ENCODE results near the gene SFTA2.
"Not testable (repeated sequence)": the region's sequence is repeated elsewhere in the genome, so short reads cannot be mapped to it uniquely, and the experiment has no call there.

The SFTA2 gene

GRCh38 chr6:30942338-30943060 is 10.5 kb upstream of the SFTA2 start:
- peak; percentile 57 for DNase-seq (ENCODE audit: low read depth)

GRCh38 chr6:30940361-30940986 is 8.5 kb upstream of the SFTA2 start, which contains the start of gene MUCL3:
Gene MUCL3 (plus strand): TSS chr6:30940973. CDS start chr6:30941000, 27 bp downstream.
- no peak for DNase-seq (ENCODE audit: low read depth)

GRCh38 chr6:30939473-30939872 is 7.5 kb upstream of the SFTA2 start:
- DNase-seq (ENCODE audit: low read depth), result no peak

DNA sequence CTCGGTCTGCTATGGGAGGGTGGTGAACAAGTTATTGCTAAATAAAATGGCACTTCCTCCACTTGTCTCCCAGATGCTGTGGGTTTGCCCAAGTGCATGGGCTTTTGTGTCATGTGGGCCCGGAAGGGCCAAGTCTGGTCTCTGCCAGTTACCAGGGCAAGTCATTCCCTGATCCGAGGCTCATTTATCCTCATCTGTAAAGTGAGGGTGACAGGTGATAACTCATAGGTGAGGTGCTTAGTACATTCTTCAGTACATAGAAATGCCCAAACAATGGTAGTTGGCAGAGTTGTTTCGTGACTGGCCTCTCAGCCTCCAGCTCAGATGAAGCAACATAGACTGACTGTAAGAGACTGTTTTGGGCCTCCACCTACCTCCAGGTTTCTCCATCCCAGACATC is 6.8 kb upstream of the SFTA2 start:
- no peak for DNase-seq (ENCODE audit: low read depth)

- no peak for DNase-seq (ENCODE audit: low read depth)
These were observed 5.3 kb upstream of the SFTA2 start for GRCh38 chr6:30937265-30937664.

DNA sequence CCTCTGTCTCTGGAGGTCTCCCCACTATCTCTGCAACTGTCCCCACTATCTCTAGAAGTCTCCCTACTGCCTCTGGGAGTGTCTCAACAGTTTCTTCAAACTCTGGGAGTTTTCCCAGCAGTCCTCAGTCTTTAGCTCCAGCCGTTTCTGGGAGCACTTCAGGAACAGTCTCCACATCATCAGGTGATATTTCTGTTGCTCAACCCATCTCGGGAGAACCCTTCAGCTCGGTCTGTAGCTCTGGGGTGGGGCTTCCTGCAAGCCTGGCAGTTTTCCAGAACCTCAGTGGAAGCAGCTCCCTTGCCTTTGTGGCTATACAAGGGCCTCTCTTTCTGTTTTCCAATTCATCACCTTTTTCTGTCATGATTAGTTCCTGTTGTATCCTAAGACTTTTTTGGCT is 3.0 kb upstream of the SFTA2 start:
- DNase-seq (ENCODE audit: low read depth), result no peak

DNA sequence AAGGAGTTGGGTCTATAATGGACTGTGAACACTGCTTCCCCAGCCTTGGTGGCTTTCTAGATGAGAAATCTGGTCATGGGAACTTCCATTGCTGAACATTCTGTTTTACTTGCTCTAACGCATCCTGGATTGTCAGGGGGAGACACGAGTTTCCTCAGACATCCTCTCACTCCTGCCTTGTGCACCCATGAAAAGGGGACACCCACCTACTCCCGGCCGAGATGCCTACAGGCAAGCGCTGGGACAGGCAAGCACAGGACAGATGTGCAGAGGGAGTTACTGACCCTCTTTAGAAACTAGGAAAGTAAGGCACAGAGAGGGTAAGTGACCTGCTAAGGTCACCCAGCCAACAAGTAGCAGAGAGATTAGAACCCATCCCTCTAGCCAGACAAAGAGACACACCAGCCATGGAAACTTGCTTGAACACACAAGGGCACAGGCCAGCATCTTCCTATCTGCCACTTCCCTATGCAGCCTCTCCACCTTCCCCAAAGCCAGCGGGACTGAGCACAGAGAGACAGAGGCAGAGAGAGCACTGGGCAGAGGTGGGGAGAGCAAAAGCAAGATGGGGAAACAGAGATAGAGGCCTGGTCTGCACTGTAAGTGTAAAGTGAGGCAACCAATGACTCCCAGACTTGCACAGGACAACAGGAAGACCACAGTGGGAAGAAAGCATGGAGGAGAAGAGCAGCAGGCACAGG is 845 bp upstream of the SFTA2 start:
- DNase-seq (ENCODE audit: low read depth), result no peak

- DNase-seq (ENCODE audit: low read depth), result no peak
These were observed 698 bp downstream of the SFTA2 start for GRCh38 chr6:30931272-30931671.

DNA sequence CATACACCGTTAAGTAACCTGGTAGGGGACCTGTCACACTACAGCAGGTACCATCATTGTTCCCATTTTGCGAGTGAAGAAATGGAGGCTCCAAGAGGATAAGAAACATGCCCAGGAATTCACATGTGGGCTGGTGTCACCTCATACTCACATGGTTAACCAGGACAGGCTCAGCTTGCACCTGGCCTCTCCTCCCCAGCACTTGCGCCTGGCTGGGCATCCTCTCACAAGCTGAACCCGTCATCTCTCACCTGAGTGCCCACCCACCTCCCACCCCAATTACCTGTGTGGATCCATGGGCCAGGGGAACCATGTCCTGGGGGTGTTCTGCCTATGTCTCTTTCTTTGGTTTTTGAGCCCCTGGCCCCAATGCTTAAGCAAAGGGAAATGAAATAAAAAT is 1.5 kb downstream of the SFTA2 start:
- no peak for DNase-seq (ENCODE audit: low read depth)

DNA sequence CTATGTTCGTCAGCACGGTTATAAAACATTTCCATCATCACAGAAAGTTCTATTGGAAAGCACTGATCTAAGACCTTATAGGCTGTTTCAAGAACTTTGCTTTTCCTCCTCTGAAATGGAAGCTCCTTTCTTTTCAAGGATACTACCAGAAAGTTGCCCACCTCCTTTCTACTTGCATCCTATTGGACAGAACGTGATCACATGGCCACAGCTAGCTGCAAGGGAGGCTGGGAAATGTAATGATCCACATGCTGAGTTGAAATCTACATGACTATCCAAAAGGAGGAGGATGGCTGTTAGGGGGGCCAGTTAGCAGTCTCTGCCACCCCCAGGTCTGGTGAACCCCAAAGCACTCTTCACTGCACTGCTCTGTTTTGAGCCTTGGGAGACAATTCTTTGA is 3.3 kb downstream of the SFTA2 start:
- no peak for DNase-seq (ENCODE audit: low read depth)

- DNase-seq (ENCODE audit: low read depth), result not testable (repeated sequence)
These were observed 4.9 kb downstream of the SFTA2 start for GRCh38 chr6:30927080-30927479.

DNA sequence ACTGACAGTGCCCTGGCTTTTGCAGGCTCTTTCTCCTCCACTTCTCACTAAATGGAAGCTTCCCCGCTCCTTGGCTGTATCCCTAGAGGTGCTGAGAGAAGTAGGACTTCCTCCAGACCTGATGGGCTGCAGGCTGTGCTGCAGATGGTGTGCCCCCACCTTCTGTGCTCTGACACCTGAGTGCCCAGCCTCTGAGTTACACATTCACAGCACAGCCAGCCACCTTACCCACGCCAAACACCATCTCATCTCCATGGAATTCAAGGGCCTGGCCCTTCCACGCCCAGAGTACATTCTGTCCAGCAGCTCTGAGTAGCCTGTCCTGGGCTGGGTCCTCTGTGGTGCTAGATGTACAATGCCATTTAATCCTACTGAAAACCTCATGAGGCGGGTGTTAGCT is 5.3 kb downstream of the SFTA2 start:
- DNase-seq (ENCODE audit: low read depth), result no peak

DNA sequence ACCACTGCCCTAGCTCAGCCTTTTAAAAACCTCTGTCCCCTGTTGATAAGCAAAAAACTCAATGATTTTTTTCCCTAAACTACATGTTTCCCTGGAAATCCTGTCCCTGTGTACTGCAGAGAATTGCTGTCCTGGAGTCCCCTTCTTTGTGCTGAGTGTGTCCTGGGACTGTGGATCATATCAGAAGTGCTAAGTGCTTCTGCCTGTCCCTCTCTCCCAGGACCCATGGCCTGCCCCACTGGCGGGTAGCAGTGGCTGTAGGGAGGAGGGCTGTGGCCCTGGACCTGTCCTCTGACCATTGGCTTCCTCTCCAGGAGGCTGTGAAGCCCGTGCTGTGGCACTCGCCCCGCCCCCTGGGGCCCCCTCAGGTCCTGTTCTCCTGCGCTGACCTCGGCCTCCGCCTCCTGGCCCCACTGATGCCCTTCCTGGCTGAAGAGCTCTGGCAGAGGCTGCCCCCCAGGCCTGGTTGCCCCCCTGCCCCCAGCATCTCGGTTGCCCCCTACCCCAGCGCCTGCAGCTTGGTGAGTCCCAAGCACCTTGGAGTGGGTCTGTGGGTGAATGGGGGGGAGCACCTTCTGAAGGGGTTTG is 7.8 kb downstream of the SFTA2 start:
- DNase-seq (ENCODE audit: low read depth), result not testable (repeated sequence)

DNA sequence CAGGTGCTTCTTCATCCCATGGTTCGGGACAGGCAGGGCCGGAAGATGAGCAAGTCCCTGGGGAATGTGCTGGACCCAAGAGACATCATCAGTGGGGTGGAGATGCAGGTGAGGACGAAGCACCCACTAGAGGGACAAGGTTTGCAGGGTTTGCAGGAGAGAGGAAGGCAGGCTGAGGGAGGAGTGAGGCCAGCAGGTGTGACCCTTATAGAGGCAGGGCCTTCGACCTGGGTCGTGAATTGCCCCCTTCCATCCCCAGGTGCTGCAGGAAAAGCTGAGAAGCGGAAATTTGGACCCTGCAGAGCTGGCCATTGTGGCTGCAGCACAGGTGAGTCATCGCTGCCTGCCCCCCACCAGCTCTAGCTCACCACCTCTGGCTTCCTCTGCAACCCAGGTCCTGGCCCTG is 9.5 kb downstream of the SFTA2 start:
- DNase-seq (ENCODE audit: low read depth), result no peak

DNA sequence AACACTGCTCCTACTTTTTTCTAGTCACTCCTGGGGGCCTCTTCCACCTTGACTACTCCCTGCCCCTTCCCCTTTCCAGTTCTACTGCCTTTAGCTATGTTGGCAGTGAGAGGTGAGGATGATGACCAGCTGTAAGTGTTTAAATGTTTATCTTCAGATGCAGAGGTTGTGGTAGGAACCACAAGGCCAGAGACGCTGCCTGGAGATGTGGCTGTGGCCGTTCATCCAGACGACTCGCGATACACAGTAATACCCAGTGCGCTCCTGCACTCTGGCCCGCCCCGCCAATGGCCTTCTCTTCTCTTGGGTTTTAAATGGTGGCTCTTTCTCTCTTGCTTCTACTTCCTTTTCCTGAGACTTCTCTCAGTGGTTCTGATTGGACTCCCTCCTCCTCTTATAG is 13.3 kb downstream of the SFTA2 start:
- no peak for DNase-seq (ENCODE audit: low read depth)

DNA sequence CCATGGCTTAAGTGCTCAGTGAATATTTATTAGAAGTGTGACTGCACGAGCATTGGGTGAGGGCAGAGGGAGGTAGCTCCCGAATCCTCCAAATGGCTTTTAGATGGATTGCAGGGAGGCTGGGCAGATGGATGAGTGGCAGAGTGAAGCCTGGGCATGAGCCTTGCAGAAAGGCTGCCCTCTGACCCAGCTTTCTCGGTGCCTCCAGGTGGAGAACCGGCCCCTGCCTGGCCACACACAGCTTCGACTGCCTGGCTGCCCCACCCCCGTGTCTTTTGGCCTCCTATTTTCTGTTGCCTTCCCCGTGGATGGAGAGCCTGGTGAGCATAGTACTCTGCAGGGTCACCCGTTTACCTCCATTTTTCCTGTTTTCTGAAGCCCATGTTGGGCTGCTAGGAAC is 14.5 kb downstream of the SFTA2 start:
- no peak for DNase-seq (ENCODE audit: low read depth)

GRCh38 chr6:30917041-30917440 is 14.9 kb downstream of the SFTA2 start:
- DNase-seq (ENCODE audit: low read depth), result no peak

DNA sequence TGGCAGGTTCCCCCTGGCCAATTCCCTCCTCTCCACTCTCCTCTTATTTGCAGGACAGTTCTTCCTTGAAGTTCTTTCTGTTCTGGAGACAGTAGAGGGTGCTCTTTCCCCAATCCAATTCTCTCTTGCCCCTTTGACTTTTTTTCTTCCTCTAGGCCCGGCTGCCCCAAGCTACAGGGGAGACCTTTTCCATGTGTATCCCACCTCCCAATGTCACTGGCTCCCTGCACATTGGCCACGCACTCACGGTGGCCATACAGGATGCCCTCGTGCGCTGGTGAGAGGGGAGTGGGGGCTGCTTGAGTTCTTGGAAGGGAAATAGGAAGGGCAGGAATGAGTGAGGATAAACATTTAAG is 16.4 kb downstream of the SFTA2 start:
- peak; percentile 64 for DNase-seq (ENCODE audit: low read depth)

GRCh38 chr6:30914854-30915590 is 16.9 kb downstream of the SFTA2 start:
- no peak for DNase-seq (ENCODE audit: low read depth)

- peak; percentile 81 for DNase-seq (ENCODE audit: low read depth)
These were observed 17.7 kb downstream of the SFTA2 start, which contains the start of gene VARS2 for GRCh38 chr6:30914076-30914853. Gene VARS2 (plus strand): TSS chr6:30914238. CDS start chr6:30914837, 599 bp downstream.

DNA sequence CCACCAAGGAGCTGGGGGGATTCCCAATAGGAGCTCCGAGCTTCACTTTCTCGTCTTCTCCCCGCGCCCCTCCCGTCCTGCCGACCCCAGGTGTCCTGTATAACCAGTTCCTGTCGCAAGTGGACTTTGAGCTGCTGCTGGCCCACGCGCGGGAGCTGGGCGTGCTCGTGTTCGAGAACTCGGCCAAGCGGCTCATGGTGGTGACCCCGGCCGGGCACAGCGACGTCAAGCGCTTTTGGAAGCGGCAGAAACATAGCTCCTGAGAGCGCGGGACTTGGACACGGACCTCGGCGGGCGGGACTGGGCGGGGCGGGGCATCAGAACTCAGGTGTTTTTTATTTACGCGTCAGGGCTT is 18.3 kb downstream of the SFTA2 start:
- DNase-seq (ENCODE audit: low read depth), result no peak

Data from stromal cell of bone marrow (primary cell).